SKM-1 (cell line): Measurements from ENCODE around the gene CEP128.

Source experiments
- DNase-seq: peaks from one replicate; lab custom pipeline; 2025; ENCODE audit not compliant: unreplicated experiment; lab: John Stamatoyannopoulos, UW

The CEP128 gene

DNA sequence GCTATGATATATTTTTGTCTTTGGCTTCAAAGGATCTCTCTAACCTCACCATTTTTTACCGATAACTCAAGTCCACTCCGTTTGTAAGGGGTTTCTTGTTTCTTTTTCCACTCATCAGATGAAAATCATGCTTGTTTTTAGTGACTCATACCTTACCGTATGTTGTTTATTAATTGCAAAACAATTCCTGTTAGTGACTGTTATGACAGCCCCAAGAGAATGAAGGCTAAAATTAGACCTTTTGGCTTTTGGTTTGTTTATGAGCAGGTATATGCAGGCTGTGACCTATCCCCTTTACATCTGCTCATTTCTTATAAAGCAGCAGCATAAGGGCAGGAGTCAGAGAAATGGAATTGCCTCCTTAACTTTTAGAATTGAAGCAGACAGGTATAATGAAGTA, 319.8 kb downstream of the CEP128 start:
- no peak for DNase-seq

DNA sequence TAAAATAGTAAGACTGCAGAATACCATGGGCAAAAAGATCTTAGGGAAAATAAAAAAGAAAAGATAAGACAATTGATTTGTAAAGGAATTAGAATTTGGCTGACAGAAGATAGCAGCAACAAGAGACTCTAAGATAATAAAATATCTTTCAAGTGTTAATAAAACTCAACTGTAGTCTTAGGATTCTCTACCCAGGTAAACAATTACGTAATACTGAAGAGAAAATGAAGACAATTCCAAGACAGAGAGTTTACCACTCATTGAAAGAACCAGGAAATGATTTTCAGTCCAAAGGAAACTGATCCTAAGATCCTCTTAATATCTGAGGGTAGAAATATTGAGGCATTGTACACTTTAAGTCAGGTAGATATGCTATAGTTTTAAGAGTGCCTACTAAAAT, 321.1 kb downstream of the CEP128 start:
- no peak for DNase-seq

DNA sequence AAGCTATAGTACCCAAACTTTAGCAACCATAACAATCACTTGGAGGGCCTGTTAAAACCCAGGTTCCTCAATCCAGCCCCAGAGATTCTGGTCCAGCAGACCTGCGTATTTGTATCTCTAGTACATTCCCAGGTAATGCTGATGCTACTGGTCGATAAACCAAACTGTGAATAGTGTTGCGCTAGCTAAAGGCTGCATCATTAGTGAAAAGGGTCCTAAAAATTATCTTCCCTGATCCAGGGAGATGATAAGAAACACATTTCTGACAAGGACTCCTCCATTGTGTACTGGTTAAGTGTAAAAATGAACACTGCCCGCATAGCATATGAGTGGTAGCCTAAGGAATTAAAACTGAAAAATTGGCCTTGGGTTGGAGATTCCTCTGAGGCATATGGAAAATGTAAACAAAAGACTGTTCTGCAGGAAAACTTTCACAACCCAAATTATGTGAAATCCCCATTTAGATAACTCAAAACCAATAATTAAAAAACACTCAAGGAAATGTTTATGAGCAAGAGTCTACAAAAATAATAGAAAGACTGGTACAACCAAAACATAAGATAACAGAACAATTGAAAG, 322.7 kb downstream of the CEP128 start:
- no peak for DNase-seq

DNA sequence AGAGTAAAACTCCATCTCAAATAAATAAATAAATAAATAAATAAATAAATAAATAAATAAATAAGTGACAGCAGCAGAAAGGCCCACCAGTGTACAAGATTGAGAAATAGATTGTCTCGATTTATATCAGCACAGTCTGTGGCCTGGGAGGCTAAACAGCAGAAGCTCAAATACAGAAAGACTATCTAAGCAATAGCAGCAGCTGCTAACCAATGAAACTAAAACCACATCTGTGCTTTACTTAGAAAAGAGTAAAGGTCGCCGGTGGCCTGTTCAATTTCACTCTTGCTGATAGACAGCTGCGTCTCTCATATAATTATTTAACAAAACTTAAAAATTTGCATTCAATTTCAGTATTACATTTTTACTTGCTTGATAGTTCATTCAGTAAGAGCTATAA, 325.7 kb downstream of the CEP128 start:
- no peak for DNase-seq

DNA sequence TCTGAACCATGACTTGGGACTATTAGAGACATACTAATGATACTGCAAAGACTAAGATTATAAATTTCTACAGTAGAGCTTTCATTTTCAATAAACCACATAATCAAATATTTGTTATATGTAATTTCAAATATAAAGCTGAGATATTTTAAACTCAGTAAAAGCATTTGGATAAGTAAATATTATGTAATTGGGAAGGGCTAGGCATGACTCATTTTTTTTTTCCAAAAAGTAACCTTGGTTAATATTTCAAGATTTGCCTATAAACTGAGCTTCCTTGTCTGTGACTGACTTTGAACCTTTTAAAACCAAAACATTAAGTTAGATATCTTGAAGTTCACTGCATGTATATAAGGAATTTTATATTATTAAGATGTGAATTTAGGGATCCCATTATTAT, 332.5 kb downstream of the CEP128 start:
- DNase-seq: no peak

DNA sequence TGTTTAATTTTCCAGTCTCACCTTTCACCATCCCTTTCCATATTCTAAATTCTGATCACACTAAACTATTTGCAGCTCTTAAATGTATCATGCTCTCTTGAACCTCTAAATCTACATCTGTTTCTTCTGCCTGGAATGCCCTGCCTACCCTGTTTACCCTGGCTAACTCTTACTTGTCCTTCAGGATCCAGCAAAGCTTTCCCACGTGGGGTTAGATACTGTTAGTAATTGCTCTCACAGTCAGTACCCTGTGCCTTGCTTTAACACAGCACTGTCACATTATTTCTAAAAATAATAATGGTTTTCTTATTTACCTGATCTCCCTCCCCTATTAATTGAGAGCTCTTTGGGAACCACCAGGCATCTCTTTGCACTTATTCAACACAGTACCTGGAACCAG, 333.0 kb downstream of the CEP128 start:
- no peak for DNase-seq

DNA sequence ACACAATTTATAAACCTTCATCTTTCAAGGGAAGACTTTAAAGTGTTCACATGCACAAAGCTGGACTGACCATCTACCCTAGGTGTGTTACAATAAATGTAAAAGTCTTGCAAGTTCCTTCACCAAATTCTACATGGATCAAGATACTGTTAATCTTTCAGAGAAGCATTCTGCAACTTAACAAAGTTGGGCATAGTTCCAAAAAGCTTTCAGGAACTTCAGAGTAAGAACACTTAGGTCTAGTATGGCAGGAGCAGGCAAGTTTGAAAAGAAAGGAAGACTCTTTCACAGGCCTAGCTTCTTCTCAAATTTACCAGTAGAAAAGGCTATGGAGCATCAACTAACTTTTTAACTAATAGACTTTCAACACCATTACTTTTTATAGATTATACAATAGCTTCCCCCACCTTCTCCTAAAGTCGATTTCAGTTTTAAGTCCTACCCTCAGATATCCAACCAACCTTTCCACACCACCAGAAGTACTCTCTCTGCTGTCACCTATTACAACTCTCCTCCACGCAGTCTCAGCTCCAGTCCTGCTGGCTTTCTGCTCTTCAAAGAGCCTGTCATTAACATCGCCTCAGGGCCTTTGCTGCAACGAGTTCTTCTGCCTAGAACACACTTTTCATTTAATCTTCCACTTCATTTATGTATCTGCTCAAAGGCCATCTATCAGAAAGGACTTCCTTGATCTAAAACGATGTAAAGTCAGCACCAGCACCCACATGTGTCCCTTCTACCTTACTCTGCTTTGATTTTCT, 333.9 kb downstream of the CEP128 start:
- no peak for DNase-seq

DNA sequence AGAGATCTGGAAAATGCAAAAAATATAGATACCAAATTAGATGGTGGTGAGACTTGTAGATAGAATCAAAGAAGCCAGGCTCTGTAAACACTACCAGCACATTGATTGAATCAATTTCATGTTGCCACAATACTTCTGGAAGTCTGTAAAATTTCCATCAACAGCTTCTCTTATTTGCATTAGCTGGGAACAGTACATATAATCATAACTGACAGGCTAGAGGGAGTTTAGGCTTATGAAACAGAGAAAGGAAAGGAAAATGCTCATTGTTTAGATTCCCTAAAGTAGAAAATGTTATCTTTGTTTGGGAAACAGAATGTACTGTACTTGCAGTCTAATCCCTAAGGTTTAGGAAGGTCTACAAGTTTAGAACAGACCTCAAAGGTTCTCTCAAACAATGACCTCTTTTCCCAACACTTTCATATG, 335.2 kb downstream of the CEP128 start:
- DNase-seq: no peak

DNA sequence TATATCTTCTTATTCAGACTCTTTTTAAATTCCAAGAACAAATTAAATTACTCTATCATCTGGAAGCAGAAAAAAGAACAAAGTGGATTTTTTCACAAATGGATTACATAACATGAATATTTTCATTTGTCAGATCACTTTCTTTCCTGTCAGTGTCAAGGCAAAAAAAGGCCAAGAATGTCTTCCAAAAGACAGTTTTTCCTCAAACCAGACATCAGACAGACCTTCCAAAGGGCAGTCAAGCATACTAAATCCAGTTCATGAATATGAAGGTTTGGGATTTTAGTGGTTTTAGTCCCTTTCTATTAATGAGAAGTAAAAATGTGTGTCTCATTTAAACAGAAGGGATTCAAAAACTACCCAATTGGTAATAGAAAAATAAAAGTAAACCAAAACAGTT, 336.0 kb downstream of the CEP128 start:
- no peak for DNase-seq

DNA sequence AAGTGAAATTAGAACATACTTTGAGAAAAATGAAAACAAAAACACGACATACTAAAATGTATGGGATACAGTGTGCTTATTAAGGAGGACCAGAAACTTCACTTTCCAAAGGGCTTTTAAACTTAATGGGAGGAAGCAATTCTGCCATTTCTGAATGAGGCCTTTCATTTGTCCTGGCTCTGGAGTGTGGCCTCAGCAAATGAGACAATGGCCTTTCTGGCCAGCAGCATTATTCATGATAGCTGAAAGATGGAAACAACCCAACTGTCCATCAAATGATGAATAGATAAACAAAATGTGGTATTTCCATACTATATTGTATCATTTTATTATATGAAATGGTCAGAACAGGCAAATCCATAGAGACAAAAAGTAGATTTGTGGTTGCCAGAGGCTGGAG, 338.6 kb downstream of the CEP128 start:
- no peak for DNase-seq

DNA sequence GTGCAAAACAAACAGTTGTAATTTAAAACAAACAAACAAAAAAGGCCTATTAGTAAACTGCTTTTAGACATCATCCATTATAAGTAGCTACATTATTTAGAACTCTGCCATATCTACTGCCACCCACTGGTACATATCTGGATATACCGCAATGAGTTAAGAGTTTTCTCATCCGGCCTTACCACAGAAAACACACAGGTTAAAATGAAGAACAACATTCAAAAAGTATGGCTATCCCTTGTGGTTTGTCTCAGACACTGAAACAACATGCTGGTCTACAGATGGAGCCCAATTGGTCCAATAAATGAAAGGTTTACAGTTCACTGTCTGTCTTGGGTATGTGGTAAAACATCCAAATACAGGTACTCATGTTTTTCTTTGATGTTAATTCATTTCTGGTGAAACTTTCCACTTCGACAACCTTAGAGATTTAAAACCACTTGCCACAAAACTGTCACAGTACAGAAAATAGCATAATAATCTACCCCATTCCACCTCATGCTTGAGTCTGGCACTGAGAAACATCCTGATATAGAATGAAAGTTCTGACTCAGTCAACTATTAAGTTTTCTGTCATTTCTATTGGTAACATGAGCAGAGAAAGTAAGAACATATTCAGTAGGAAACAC, 354.3 kb downstream of the CEP128 start:
- no peak for DNase-seq

DNA sequence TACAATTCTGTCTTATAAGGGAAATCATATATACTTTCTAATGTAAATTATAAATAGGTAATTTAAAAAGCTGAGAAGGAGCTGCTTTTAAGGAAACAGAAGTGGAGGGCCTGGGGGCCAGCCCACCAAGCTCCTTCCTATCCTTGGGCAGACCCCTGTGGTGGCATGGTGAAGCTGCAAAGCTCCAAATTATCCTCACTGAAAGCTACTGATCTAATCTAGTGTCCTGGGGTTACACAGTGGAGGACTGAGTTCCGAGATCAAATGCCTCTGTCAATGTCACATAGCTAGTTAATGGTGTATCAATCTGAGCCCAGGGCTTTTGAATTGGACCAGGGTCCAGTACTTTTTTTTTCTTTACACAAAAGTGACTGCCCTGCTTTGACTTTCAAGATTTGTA, 355.4 kb downstream of the CEP128 start:
- DNase-seq: no peak

DNA sequence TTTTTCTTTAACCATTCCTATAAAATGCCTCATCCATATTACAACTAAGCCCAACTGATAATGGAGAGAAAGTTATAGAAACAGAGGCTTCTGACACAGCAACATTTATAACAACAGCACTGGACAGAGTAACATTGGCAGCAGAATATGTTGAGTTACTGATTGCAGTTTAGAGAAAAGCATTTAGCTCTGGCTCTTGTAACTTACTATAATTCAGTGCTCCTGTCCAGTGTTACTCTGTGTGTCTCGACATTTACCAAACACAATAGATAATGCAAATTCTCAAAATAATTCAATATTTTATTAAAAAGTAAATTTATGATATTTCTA, 356.1 kb downstream of the CEP128 start:
- no peak for DNase-seq

DNA sequence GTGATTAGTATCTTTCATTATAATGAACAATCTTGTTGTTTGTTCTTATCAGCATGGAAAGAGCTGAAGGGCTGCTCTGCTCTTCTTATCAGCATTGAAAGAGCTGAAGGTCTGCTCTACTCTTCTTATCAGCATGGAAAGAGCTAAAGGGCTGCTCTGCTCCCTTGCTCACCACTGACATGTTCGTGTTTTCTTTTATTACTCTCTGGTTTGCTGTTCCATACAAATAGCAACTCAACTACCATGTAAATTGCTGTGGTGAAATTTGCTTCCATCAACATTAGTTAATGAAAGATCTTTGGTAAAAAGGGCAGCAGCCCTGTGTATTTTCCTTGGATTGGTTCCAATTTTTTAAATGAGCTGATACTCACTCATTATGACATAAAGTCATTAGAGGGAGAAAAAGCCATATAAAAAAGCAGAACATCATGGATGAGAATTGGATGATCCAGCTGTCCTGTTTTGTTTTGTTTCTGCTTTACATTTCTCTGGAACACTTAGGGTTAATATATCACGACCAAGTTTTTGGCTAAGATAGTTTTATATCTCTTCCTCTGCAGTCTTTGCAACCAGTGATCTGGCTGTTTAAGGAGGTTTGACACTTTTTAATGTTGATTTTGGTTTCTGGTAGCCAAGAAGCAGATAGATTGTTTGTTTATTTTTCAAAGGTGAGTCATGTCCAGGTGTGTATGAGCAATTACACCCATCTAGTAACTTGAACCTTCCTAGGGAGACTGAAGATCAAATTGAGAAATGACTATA, 356.6 kb downstream of the CEP128 start:
- no peak for DNase-seq

DNA sequence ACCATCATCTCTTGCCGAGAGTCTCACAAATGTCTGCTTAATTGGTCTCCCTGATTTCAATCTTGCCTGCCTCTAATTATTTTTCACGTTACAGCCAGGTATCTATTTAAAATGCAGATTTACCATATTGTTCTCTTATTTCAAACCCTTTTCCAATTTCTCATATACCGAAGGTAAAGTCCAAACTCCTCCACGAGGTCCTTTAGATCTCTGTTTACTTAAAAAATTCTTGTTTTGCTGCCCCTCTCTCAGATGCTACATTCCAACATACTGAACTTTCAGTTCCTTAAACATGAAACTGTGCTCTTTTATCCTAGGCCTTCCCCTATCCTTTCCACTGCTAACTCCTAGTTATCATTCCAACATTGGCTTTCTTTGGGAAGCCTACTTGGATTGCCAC, 363.9 kb downstream of the CEP128 start:
- no peak for DNase-seq

DNA sequence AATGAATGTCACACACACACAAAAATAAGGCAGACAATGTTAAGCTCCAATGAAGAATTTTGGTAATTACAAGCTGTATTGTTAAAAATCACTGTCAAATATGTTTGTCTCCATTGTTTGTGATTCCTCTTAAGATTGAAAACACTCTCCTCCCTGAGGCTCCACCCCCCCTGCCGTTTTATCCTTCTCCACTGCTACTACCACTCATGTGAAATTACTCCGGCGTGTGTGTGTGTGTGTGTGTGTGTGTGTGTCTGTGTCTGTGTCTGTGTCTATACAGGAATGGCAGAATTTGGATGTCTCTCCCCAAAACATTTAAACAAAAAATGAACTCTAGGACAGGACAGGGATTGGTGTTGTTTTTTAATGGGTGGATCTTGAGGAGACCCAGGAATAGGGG, 365.1 kb downstream of the CEP128 start:
- no peak for DNase-seq

DNA sequence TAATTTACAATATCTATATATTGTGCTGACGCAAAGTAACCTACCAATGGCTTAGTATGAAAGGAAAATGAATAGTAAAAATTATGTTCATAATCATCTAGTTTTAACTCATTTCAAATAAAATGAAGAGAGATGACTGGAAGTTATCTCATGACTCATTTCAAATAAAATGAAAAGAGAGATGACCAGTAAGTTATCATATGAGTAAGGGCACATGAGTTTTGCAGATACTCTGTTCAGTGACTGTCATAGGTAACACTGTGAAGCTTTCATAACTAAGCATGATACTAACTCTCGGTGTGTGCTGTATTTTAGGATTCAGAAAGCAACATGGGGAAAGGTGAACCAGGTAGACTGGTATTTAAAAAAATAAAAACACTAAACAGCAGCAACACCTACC, 365.8 kb downstream of the CEP128 start:
- DNase-seq: no peak

DNA sequence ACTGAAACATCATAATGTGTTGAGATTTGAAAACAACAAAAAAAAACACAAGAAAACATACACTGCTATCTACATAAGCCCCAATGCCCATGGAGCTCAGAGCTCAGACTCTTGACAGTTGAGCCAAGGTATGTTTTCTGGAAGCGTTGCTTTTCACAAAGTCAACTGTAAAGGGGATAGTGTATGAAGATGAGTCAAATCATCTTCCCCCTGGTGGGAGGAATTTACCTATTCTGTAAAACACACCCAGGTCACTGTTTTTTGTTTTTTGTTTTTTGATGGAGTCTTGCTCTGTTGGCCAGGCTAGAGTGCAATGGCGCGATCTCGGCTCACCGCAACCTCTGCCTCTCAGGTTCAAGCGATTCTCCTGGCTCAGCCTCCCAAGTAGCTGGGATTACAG, 368.9 kb downstream of the CEP128 start:
- no peak for DNase-seq

DNA sequence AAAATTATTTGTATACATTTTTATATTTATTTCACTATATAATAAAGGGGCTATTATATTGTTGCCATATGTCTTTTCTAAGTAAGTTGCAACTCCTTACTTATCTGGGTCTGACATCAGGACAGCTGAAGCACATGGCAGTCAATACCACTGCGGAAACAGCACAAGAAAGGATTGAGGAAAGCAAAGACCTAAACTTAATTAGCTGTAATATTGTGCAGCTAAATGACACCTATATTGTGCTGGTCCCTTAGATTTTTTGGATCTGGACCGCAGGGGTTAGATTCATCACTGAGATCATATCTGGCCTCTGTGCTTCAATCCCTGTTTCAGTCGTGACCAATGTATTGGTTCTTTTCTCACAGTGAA, 370.6 kb downstream of the CEP128 start:
- DNase-seq: no peak

DNA sequence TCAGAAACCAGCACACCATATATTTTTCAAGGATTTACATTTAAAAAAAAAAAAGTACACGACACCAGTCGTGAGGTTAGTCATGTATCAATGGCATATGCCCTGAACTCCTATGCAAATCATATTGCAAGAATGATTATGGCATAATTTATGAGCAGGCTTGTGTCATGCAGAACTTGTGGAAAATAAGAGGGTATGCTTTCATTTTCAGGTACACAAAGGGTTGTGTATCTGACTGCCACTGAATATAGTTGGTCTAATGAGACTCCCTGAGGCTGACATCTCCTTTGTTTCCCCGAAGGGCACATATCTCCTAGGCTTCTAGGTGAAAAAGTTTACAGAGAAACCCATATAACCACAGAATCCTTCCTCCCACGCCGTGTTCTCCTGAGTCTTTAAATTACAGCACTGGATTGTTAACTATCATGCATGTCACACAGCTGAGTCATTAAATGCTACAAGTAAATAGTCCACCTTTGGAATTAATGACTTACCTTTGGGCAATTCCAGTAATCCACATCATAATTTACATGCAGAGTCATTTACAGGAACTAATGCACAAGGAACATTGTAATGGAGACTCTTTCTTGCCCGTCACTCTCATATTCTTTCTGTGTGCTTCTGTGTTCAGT, 373.5 kb downstream of the CEP128 start:
- no peak for DNase-seq

DNA sequence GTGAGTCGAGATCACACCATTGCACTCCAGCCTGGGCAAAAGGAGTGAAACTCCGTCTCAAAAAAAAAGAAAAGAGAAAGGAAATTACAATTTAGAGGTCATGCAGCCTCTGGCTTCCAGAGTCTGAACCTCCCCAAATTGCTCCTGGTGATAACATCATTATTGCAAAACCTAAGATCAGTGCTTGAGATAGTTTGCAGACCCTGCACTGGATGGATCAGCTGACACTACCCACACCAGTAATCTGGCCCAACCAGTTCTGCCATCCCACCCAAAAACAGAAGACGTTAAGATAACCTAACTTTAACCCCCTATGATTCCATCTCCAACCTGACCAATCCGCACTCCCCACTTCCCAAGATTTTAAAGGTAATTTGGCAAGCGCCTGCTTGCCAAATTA, 376.5 kb downstream of the CEP128 start:
- DNase-seq: no peak

DNA sequence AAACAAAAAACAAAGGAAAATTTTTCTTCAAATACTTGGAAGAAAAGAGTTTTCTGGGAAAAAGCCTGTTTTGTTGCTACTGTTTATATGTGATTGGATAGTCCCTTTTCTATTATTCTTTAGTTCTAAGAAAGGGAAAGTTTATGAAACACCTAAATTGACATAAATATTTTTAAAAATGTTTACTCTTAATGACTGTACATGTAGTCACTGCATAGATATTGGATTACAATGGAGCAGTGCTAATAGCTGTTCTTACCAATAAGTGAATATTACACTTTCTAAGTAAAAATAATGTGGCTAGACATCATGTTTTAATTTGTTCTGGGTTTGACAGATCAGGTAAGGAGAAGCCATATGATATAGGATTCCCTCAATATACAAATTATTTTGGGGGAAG, 377.5 kb downstream of the CEP128 start:
- DNase-seq: no peak
